NCI-H1930 (cell line): ENCODE data around the gene TBX5.

ENCODE experiments used
- DNase-seq, 2 experiments: peaks; one replicate each; lab custom pipeline; 2025; lab: John Stamatoyannopoulos, UW

Gene TBX5

GRCh38 chr12:114405519-114406271, at the start of gene TBX5:
Gene TBX5, minus strand, starts transcription at chr12:114406144. Its CDS starts 2,246 bp downstream, at chr12:114403898.
- DNase-seq: no peak

- no peak for DNase-seq
Observed at GRCh38 chr12:114451657-114452056, 45.7 kb upstream of the TBX5 start.

GRCh38 chr12:114450515-114451300, 44.8 kb upstream of the TBX5 start:
- DNase-seq: no peak

GRCh38 chr12:114450019-114450418, 44.1 kb upstream of the TBX5 start:
- no peak for DNase-seq

GRCh38 chr12:114448618-114448933, 42.6 kb upstream of the TBX5 start:
- no peak for DNase-seq

- DNase-seq: no peak
Observed at GRCh38 chr12:114447799-114448617, 42.1 kb upstream of the TBX5 start.

GRCh38 chr12:114447274-114447716, 41.4 kb upstream of the TBX5 start:
- DNase-seq: no peak

GRCh38 chr12:114445401-114446323, 39.7 kb upstream of the TBX5 start:
- DNase-seq: no peak

- no peak for DNase-seq
Observed at GRCh38 chr12:114444422-114445279, 38.7 kb upstream of the TBX5 start.

- no peak for DNase-seq
Observed at GRCh38 chr12:114443607-114444421, 37.9 kb upstream of the TBX5 start.

GRCh38 chr12:114442578-114442977, 36.6 kb upstream of the TBX5 start:
- DNase-seq: no peak

GRCh38 chr12:114441545-114441944, 35.6 kb upstream of the TBX5 start:
- no peak for DNase-seq

GRCh38 chr12:114441039-114441383, 35.1 kb upstream of the TBX5 start:
- DNase-seq: no peak

- DNase-seq: no peak
Observed at GRCh38 chr12:114440270-114441038, 34.5 kb upstream of the TBX5 start.

- DNase-seq: no peak
Observed at GRCh38 chr12:114439817-114440216, 33.9 kb upstream of the TBX5 start.

- DNase-seq: no peak
Observed at GRCh38 chr12:114439261-114439683, 33.3 kb upstream of the TBX5 start.

GRCh38 chr12:114438635-114439256, 32.8 kb upstream of the TBX5 start:
- no peak for DNase-seq

- no peak for DNase-seq
Observed at GRCh38 chr12:114434341-114434740, 28.4 kb upstream of the TBX5 start.
